ENCODE results near the gene MUC4.

DNA sequence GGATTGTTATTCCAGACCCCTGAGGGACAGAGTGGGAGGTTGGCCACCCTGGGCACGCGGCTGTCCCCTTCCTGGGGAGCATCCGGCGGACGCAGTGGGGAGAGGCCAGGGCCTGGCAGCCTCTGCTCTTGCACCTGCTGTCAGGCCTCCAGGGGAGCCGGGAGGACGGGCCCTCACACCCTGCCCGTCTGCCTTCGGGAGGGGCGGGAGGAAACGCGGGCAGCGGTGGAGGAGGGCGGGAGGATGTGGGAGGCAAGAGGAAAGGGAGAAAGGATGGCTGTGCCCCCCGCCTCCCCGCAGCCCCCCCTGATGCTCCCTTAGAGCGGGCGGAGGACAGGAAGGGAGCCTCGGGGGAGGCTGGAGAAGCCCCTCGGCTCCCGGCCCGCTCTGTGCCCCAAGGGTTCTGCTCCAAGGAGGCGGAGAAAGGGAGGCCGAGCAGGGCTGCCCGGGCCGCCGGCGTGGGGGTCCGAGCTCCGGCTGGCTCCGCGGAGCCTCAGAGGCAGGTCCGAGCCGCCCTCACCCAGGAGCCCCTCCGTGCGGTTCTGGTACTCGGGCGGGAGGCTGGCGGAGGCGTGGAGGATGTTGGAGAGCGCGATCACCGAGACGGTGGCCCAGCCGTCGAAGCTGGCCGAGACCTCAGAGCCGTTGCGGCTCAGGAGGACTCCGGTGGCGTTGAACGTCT is 50.0 kb downstream of the MUC4 start:
- TF ChIP-seq, protein P1, sequence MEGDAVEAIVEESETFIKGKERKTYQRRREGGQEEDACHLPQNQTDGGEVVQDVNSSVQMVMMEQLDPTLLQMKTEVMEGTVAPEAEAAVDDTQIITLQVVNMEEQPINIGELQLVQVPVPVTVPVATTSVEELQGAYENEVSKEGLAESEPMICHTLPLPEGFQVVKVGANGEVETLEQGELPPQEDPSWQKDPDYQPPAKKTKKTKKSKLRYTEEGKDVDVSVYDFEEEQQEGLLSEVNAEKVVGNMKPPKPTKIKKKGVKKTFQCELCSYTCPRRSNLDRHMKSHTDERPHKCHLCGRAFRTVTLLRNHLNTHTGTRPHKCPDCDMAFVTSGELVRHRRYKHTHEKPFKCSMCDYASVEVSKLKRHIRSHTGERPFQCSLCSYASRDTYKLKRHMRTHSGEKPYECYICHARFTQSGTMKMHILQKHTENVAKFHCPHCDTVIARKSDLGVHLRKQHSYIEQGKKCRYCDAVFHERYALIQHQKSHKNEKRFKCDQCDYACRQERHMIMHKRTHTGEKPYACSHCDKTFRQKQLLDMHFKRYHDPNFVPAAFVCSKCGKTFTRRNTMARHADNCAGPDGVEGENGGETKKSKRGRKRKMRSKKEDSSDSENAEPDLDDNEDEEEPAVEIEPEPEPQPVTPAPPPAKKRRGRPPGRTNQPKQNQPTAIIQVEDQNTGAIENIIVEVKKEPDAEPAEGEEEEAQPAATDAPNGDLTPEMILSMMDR (IDR thresholded peaks at IDR 0.05): no peak
- TF ChIP-seq POLR2A (IDR thresholded peaks at IDR 0.05): no peak

Data from gastroesophageal sphincter (tissue), 3 donors.